Left ventricle myocardium inferior (tissue), 1 donor: ENCODE measurements around the gene ADAD2. TPM values are rescaled to one million over a fixed set of nuclear protein-coding genes. Genes with fewer than 3 reads are reported as not detected.

Experiments
- DNase-seq: peaks from one replicate; pipeline ENCODE4 v3.0.0-alpha.2; 2020
- H3K27ac ChIP-seq: fragments of 200-600 bp; replicated peaks from 2 replicates; pipeline ENCODE4 v1.8.0; 2021
- H3K27me3 ChIP-seq: fragments of 200-600 bp; 2 replicates; pipeline ENCODE4 v1.8.0; 2021; ENCODE audit warnings: low read depth
- H3K36me3 ChIP-seq: fragments of 200-600 bp; 2 replicates; pipeline ENCODE4 v1.8.0; 2021
- H3K4me1 ChIP-seq: fragments of 200-600 bp; 2 replicates; pipeline ENCODE4 v1.8.0; 2021
- H3K4me3 ChIP-seq: fragments of 200-600 bp; 2 replicates; pipeline ENCODE4 v1.8.0; 2021; ENCODE audit warnings: mild to moderate bottlenecking, moderate library complexity
- H3K9me3 ChIP-seq: fragments of 200-600 bp; replicated peaks from 2 replicates; pipeline ENCODE4 v1.8.0; 2021
- intact Hi-C: fragments of 100-400 bp; cut with micrococcal nuclease; formaldehyde crosslinking; loops from one replicate; pipeline ENCODE4 v1.11.0; 2022
- total RNA-seq: library from RNA; stranded (reverse); fragmentation: NEBNext Ultra II Directional; extraction: Animal tissue kit (Norgen Biotek cat#: 25700); gene quantifications from one replicate; pipeline ENCODE4 v1.2.1, GENCODE V29; 2021
- TF ChIP-seq, protein P1 (sequence below): fragments of 200-600 bp; IDR thresholded peaks from 2 replicates; pipeline ENCODE4 v1.8.0; 2021; ENCODE audit warnings: antibody characterized with exemption, mild to moderate bottlenecking, borderline replicate concordance
- donor health status: DM: no; HTN: yes; CAD: no; lungs with severe emphysema.

The ADAD2 gene
- total RNA-seq, 1 donor from 2014 or later, result 0.52 TPM

DNA sequence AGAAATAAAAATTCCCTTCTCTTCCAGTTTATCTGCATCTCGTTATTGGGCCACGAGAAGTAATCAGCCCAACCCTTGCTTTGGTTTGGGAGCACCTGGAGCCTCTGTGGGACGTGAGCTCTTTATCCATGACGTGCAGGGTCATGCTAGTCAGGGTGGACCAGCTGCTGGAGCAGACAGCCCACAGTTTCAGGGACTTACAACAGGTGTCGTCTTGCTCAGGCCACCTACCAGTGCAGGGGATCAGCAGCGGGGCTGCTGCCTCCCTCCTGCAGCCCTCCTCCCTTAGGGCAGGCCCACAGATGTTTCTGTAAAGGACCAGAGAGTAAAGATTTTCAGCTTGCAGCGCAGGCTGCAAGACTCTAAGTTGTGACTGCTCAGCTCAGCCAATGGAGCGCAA lies 16.9 kb downstream of the ADAD2 start:
- Histone ChIP-seq H3K27ac (no peak overlapping the region), H3K27me3 (no peaks in the 10 kb centered on the region), H3K36me3 (no peaks in the 10 kb centered on the region), H3K9me3 (no peaks in the 10 kb centered on the region), H3K4me1 (no peaks in the 10 kb centered on the region), H3K4me3 (no peak overlapping the region)
- intact Hi-C loops, result no loop called here
- TF ChIP-seq, protein P1, sequence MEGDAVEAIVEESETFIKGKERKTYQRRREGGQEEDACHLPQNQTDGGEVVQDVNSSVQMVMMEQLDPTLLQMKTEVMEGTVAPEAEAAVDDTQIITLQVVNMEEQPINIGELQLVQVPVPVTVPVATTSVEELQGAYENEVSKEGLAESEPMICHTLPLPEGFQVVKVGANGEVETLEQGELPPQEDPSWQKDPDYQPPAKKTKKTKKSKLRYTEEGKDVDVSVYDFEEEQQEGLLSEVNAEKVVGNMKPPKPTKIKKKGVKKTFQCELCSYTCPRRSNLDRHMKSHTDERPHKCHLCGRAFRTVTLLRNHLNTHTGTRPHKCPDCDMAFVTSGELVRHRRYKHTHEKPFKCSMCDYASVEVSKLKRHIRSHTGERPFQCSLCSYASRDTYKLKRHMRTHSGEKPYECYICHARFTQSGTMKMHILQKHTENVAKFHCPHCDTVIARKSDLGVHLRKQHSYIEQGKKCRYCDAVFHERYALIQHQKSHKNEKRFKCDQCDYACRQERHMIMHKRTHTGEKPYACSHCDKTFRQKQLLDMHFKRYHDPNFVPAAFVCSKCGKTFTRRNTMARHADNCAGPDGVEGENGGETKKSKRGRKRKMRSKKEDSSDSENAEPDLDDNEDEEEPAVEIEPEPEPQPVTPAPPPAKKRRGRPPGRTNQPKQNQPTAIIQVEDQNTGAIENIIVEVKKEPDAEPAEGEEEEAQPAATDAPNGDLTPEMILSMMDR, result no peak
- no peak for DNase-seq

DNA sequence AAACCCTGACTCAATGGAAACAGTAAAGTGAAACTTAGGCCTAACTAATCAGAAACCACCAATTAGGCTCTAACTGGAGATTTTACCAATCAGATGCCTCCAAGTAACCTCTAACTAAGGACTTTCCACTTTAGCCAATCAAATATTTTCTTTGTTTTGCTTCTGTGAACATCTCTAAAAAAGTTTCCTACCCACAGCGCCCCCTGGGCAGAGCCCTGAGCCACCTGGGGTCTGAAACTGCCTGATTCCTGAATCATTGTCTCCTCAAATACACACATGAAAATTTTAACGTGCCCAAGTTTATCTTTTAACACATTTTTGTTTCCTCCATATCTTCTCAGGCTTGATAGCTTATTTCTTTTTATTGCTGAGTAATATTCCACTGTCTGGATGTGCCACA lies 19.0 kb downstream of the ADAD2 start:
- no peak for DNase-seq
- Histone ChIP-seq H3K4me1 (peaks cover 8% of the 10 kb centered on the region), H3K4me3 (no peak overlapping the region), H3K9me3 (no peaks in the 10 kb centered on the region), H3K36me3 (no peaks in the 10 kb centered on the region), H3K27ac (no peak overlapping the region), H3K27me3 (no peaks in the 10 kb centered on the region)
- TF ChIP-seq, protein P1, result no peak
- intact Hi-C loops, result no loop called here

DNA sequence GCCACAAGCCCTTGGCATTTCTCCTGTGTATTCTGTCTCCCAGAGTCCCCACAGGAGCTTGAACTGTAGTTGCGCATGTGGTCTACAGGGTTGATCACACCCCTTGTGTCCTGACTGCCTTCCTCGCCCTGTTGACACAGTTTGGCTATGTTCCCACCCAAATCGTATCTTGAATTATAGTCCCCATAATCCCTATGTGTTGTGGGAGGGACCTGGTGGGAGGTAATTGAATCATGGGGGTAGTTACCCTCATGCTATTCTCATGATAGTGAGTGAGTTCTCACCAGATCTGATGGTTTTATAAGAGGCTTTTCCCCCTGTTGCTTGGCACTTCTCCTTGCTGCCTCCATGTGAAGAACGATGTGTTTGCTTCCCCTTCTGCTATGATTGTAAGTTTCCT lies 21.2 kb downstream of the ADAD2 start:
- Histone ChIP-seq H3K9me3 (no peaks in the 10 kb centered on the region), H3K27ac (no peak overlapping the region), H3K27me3 (no peaks in the 10 kb centered on the region), H3K36me3 (no peaks in the 10 kb centered on the region), H3K4me3 (no peak overlapping the region), H3K4me1 (peaks cover 9% of the 10 kb centered on the region)
- no peak for DNase-seq
- TF ChIP-seq, protein P1, result no peak
- intact Hi-C loops, result no loop called here

DNA sequence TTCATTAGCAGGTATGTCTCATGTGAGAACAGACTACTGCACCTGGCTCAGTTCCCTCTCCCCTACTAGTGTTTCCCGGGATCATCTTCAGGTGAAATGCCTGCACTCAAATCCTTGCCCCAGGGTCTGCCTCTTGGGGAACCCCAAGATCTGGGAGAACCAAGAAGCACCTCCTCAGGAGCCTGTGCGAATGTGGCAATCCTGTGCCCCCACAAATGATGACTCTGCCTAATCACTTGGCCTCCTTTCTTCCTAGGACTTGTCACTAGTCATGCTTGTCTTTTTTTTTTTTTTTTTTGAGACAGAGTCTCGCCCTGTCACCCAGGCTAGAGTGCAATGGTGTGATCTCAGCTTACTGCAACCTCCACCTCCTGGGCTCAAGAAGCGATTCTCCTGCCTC lies 21.7 kb downstream of the ADAD2 start:
- H3K36me3 ChIP-seq, result no peaks in the 10 kb centered on the region
- TF ChIP-seq, protein P1, result no peak
- no peak overlapping the region for H3K4me3 ChIP-seq
- intact Hi-C loops, result no loop called here
- H3K27me3 ChIP-seq, result peaks cover under 1% of the 10 kb centered on the region
- no peaks in the 10 kb centered on the region for H3K9me3 ChIP-seq
- peaks cover 9% of the 10 kb centered on the region for H3K4me1 ChIP-seq
- no peak for DNase-seq
- H3K27ac ChIP-seq, result no peak overlapping the region

DNA sequence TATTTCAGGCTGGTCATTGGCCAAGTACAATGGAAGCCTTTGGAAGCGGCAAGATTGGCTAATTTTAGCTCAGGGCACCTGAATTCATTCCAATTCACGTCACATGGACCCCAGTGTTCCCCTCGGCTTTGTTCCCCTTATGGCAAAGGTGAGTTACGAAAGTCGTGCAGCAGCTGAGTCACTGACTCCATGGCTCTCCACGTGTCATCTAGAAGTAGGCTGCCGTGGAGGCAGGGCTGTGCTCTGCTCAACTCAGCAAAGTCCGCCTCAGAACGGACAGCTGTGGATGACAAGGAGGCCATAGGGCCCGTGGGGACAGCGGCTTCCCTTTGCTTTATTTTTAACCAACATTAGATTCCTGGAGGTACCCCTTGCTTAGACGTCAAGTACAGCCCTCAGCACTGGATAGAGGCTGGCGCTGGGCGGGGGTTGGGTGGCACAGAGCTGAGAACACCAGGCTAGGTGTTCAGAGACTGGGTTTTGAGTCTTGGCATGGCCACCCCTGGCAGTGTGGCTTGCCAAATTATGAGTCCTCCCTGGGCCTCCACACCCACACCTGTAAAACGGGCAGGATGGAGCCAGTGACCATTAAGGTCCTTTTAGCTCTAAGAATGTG lies 23.6 kb downstream of the ADAD2 start:
- intact Hi-C loops, result no loop called here
- H3K9me3 ChIP-seq, result no peaks in the 10 kb centered on the region
- TF ChIP-seq, protein P1, result no peak
- no peak for DNase-seq
- no peak overlapping the region for H3K4me3 ChIP-seq
- H3K4me1 ChIP-seq, result peaks cover 9% of the 10 kb centered on the region
- no peaks in the 10 kb centered on the region for H3K36me3 ChIP-seq
- peaks cover 3% of the 10 kb centered on the region for H3K27me3 ChIP-seq
- H3K27ac ChIP-seq, result no peak overlapping the region
